GM18508 (cell line): ENCODE results near the gene MAP3K9.

Experiments
- ATAC-seq: cut with Tn5 transposase; IDR thresholded peaks from one replicate; pipeline ENCODE4 v1.9.1; 2021; ENCODE audit warnings: moderate number of reproducible peaks; ENCODE audit not compliant: insufficient read depth, unreplicated experiment

The MAP3K9 gene

GRCh38 chr14:70822530-70823185 is 13.3 kb upstream of the MAP3K9 start:
- ATAC-seq, result no peak

DNA sequence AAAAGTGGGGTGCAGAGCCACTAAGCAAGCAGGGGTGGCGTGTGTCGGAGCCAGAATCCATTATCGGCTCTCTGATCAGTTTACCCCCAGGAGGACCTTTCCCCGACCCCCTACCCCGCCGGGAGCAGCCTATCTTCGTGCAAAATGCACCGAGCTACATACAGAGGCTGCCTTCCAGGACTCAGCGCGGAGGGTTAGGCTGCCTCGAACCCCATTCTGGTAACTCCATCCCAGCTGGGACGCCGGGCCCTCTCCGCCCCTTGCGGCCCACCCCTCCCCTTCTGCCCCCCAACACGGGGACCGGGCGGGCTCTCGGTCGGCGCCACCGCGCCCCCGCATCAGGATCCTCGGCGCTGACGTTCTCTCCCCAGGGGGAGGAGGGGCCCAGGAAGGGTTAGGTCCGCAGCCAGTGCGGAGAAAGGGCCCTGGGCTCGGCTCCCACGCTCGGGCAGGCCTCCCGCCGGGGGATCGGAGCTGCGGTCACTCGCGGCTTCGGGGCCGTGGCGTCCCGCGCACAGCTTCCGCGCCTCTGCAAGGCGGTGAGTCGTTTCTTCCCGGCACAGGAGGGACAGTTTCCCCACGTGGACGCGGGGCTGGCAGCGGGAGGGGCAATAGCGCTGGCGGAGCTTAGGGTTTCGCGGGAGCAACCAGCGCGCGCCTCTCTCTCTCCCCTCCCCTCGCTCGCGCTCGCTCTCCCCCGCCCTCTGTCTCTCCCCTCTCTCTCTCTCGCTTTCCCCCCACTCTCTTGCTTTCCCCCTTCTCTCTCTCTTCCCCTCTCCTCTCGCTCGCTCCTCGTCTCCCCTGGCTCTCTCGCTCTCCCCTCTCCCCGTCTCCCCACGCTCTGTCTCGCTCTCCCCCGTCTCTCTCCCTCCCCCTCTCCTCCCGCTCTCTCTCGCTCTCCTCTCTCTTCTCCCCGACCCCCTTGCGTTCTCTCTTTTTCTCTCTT is 12.5 kb upstream of the MAP3K9 start:
- ATAC-seq, result no peak

- no peak for ATAC-seq
Observed at GRCh38 chr14:70816525-70816924, 7.2 kb upstream of the MAP3K9 start.

DNA sequence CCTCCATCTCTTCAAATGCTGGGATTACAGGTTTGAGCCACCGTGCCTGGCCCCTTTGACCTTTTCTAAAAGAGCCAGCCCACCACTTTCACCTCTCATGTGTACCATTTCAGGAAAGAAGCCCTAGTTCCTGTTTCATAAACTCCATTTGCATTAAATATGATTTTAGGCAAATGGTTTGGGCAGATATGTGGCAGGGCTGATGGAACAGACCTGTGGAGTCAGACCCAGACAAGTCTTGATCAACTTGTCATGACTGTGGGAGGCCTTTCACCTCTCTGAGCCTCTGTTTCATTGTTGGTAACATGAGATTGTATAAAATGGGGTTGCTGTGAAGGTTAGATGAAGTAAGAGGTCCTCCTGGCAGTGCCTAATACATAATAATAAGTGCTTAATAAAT is 5.2 kb upstream of the MAP3K9 start:
- no peak for ATAC-seq

DNA sequence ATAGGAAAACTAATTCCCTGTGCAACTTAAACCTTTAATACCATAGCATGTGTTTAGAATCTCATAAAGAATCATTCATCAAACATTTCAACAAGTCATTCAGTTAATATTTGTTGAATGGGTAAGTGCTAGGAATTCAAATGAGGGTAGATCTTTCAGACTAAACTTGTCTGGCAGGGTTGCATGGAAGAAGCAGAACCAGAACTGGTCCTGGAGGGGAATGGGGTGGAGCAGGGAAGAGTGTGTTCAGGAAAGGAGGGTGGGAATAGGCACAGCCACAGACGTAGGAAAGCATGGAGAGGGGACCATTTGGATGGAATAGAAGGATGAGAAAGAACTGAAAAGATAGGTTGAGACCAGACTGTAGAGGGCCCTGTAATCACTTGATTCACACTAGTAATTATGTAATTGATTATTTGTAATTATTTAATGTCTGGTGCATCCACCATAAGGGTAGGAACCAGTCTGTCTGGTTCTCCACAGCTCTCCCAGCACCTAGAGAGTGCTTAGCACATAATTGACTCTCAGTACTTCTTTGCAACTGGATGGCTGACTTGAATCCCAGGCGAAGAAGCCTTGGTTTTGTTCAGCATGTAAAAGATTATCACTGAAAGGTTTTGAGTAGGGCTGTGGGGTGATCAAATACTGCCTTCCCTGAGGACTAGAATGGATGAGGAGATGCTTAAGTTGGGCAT is 3.0 kb upstream of the MAP3K9 start:
- no peak for ATAC-seq

- no peak for ATAC-seq
Observed at GRCh38 chr14:70811578-70811977, 2.3 kb upstream of the MAP3K9 start.

- no peak for ATAC-seq
Observed at GRCh38 chr14:70811050-70811449, 1.7 kb upstream of the MAP3K9 start.

DNA sequence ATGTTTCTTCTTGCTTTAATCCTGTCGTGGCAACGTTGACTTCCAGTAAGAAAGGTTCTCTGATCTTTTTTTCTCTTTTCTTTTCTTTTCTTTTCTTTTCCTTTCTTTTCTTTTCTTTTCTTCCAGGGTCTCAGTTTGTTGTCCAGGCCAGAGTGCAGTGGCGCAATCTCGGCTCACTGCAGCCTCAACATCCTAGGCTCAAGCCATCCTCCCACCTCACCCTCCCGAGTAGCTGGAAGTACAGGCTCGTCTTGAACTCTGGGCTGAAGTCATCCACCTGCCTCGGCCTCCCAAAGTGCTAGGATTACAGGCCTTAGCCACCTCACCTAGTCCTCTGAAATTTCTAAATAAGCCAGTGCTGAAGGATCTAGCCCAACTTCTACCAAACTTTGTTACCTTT is 1.3 kb upstream of the MAP3K9 start:
- no peak for ATAC-seq

GRCh38 chr14:70808416-70809224 is 693 bp downstream of the MAP3K9 start:
- no peak for ATAC-seq

DNA sequence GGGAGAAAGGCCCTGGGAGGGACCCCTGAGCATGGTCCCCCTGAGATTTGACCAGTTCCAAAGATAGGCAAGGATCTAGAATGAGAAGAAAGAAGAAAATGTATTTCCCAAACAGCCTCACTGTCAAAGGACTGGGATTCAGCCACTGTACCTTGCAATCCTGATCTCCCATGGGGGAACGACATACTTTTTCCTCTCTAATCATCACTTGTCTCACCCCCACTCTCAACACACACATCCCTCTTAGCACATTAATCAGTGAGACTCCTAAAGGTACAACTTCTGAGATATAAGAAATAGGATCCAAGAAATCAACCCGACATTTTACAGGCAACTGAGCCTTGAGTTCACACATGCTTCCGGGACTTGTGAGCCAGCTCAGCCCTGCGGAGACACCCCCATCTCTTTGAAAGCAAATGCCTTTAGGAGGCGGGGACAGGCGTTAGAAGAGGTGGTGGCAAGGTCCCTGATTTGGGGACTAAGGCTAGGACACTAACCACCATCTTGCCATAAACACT is 1.4 kb downstream of the MAP3K9 start:
- no peak for ATAC-seq

GRCh38 chr14:70804556-70805162 is 4.7 kb downstream of the MAP3K9 start:
- no peak for ATAC-seq

- no peak for ATAC-seq
Observed at GRCh38 chr14:70803321-70804310, 5.7 kb downstream of the MAP3K9 start.

- ATAC-seq, result no peak
Observed at GRCh38 chr14:70802379-70802778, 6.9 kb downstream of the MAP3K9 start.

GRCh38 chr14:70801836-70802235 is 7.5 kb downstream of the MAP3K9 start:
- ATAC-seq, result no peak

DNA sequence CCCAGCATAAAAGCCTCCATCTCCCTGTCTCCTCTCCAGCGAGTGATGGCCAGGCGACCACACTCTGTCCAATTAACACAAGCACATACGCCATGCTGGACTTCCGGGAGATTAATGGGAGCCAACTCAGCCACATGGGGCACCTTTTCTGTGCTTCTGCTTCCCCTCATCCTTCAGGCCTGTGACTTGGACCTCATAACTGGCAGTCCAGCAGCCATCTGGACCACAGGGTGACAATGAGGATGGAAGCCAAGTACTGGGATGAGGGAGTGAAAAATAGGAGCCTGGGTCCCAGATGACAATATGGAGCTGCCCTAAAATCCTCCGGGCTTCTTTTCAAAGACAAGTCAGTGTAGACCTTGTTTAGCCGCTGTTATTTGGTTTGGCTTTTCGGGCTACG is 12.8 kb downstream of the MAP3K9 start:
- no peak for ATAC-seq

GRCh38 chr14:70794294-70794693 is 15.0 kb downstream of the MAP3K9 start:
- no peak for ATAC-seq

- no peak for ATAC-seq
Observed at GRCh38 chr14:70793637-70794036, 15.7 kb downstream of the MAP3K9 start.

DNA sequence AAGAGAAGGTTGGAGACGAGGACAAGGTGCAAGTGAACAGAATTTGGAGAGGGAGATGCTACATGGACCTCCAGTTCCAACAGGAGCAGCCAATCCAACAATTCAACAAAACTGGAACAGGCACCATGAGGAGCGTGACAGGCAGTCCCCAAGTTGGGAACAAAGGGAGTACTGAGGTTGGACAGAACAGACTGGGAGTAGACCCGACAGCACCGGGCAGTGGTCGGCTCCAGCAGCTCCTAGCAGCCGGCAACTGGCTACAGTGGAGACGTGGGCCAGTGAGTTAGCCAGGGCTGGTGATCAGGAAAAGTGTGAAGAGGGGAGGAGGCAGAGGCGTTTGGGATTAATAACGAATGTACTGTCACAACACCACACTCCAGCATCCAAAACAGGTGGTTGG is 16.4 kb downstream of the MAP3K9 start:
- no peak for ATAC-seq
